WTC11 (cell line): ENCODE data around the gene HOXA2.

Experiments used
- CTCF ChIP-seq: fragments of 200-600 bp; IDR thresholded peaks from 2 replicates; pipeline ENCODE4 v1.8.0; 2022; ENCODE audit warnings: antibody characterized with exemption
- FOXP1 ChIP-seq: sonication (generic); formaldehyde crosslinking; IDR thresholded peaks from 2 replicates; pipeline ENCODE4 v1.8.0; 2022; ENCODE audit warnings: missing genetic modification reagents, mild to moderate bottlenecking, moderate library complexity, borderline replicate concordance
- SOX15 ChIP-seq: fragments of 250-450 bp; sonication (Bioruptor Pico); IDR thresholded peaks from 2 replicates; pipeline ENCODE4 v1.9.0; 2021; ENCODE audit warnings: mild to moderate bottlenecking
- SP1 ChIP-seq: sonication (generic); formaldehyde crosslinking; conservative IDR thresholded peaks from 2 replicates; pipeline ENCODE4 v1.8.1; 2022; ENCODE audit warnings: missing genetic modification reagents
- ZNF232 ChIP-seq: sonication (generic); formaldehyde crosslinking; IDR thresholded peaks from 2 replicates; pipeline ENCODE4 v1.8.0; 2022; ENCODE audit warnings: mild to moderate bottlenecking, missing genetic modification reagents
- TF ChIP-seq, protein P1 (sequence below): sonication (generic); formaldehyde crosslinking; IDR thresholded peaks from 2 replicates; pipeline ENCODE4 v1.8.1; 2022; ENCODE audit warnings: low read depth, mild to moderate bottlenecking, moderate library complexity, missing genetic modification reagents, borderline replicate concordance
- TF ChIP-seq, protein P2 (sequence below): sonication (generic); formaldehyde crosslinking; IDR thresholded peaks from 2 replicates; pipeline ENCODE4 v1.8.0; 2022; ENCODE audit warnings: mild to moderate bottlenecking, missing genetic modification reagents

DNA sequence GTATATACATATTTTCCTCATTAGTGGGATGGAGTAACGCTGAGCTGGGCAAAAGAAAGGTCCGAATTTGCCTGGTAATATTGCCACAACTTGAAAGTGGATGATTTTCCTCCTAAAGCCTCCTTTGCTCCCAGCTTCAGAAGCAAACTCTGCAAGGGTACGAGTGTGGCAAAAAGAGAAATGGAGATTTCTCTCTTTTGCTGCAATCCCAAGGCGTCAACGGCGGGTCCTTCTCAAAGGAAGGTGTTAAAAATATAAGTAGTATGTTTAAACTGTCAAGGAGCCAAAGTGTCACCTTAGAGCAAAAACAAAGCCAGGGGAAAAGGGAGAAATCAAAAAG, 12.4 kb upstream of the HOXA2 start:
- TF ChIP-seq, protein P1, sequence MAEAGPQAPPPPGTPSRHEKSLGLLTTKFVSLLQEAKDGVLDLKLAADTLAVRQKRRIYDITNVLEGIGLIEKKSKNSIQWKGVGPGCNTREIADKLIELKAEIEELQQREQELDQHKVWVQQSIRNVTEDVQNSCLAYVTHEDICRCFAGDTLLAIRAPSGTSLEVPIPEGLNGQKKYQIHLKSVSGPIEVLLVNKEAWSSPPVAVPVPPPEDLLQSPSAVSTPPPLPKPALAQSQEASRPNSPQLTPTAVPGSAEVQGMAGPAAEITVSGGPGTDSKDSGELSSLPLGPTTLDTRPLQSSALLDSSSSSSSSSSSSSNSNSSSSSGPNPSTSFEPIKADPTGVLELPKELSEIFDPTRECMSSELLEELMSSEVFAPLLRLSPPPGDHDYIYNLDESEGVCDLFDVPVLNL = no peak
- TF ChIP-seq CTCF (no peak), ZNF232 (CRISPR knock-in tag) (no peak), FOXP1 (no peak), SOX15 (no peak), SP1 (CRISPR knock-in tag) (no peak)
- TF ChIP-seq, protein P2, sequence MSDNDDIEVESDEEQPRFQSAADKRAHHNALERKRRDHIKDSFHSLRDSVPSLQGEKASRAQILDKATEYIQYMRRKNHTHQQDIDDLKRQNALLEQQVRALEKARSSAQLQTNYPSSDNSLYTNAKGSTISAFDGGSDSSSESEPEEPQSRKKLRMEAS = no peak
